ENCODE data around the gene UBTD2. TPM values are rescaled to one million over a fixed set of nuclear protein-coding genes. Genes with fewer than 3 reads are reported as not detected.

UBTD2 gene
- total and polyA plus RNA-seq, 10 donors: 4.9 to 13.9 (median 8.4) TPM

DNA sequence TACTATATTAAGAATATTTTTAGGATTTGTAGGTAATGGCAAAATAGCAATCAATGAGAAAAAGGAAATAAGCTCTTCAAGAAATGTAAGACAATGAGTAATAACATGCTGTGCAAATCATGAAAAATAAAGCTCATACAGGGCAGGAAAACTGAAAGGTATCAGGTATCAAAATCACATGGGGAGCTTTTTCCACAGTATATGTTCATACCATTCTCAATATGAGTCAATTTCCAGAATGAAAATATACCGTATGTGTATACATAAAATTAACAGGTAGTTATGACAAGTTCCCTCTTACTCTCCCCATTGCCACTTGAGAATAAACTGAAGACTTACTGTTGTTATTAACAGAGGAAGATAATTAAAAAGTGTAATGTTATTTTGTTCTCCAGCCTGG is 53.7 kb downstream of the UBTD2 start:
- DNase-seq: no peak
- no peak overlapping the region for H3K27ac ChIP-seq
- 75 to 83% (median 77%) methylated on average over 1 of the region's 1 CpG for WGBS, 5 donors
- no peaks in the 10 kb centered on the region for H3K27me3 ChIP-seq (replicated peaks in 1 of 7)
- no peak overlapping the region for H3K4me3 ChIP-seq
- intact Hi-C loops (cut with DNase I; ENCODE audit: low total_unique reads): no loop called here
- no peaks in the 10 kb centered on the region for H3K9me3 ChIP-seq
- TF ChIP-seq POLR2AphosphoS5 (IDR thresholded peaks at IDR 0.05): no peak
- TF ChIP-seq POLR2A (IDR thresholded peaks at IDR 0.05): no peak
- TF ChIP-seq, protein P1, sequence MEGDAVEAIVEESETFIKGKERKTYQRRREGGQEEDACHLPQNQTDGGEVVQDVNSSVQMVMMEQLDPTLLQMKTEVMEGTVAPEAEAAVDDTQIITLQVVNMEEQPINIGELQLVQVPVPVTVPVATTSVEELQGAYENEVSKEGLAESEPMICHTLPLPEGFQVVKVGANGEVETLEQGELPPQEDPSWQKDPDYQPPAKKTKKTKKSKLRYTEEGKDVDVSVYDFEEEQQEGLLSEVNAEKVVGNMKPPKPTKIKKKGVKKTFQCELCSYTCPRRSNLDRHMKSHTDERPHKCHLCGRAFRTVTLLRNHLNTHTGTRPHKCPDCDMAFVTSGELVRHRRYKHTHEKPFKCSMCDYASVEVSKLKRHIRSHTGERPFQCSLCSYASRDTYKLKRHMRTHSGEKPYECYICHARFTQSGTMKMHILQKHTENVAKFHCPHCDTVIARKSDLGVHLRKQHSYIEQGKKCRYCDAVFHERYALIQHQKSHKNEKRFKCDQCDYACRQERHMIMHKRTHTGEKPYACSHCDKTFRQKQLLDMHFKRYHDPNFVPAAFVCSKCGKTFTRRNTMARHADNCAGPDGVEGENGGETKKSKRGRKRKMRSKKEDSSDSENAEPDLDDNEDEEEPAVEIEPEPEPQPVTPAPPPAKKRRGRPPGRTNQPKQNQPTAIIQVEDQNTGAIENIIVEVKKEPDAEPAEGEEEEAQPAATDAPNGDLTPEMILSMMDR (IDR thresholded peaks at IDR 0.05 in 8 of 11, conservative IDR thresholded peaks at IDR 0.05 in 3 of 11): no peak
- peaks cover 0 to 70% (median 14%) of the 10 kb centered on the region in 6 donors for H3K36me3 ChIP-seq
- H3K4me1 ChIP-seq: peaks cover 0 to under 1% (median 0%) of the 10 kb centered on the region in 6 donors

DNA sequence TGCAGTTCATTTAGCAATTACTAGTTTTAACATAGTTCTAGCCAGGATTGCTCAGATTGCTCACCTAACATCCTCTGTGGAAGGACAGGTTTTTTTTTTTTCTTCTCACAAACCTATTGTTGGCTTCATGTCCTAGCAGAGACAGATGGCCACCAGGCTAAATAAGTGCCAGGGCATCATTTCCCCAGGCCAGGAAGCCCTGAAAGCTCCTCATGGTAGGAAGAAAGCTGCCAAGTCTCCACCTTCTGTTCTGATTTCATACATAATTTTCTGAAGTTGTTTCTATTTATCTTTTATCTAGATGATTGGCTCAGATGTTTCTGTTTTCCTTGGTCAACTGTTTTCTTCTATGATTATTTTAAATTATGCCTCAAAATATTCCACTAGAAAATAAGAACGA is 58.6 kb downstream of the UBTD2 start:
- Histone ChIP-seq H3K27ac (no peak overlapping the region), H3K9me3 (no peaks in the 10 kb centered on the region), H3K36me3 (peaks cover 0 to 41% (median 1%) of the 10 kb centered on the region in 6 donors), H3K4me1 (no peaks in the 10 kb centered on the region), H3K4me3 (no peak overlapping the region), H3K27me3 (replicated peaks in 1 of 7) (no peaks in the 10 kb centered on the region)
- intact Hi-C loops (cut with DNase I; ENCODE audit: low total_unique reads): no loop called here
- 94 to 100% (median 95%) methylated on average over 1 of the region's 1 CpG for WGBS, 5 donors
- no peak for DNase-seq
- TF ChIP-seq POLR2AphosphoS5 (IDR thresholded peaks at IDR 0.05): no peak
- TF ChIP-seq, protein P1 (IDR thresholded peaks at IDR 0.05 in 8 of 11, conservative IDR thresholded peaks at IDR 0.05 in 3 of 11): no peak
- no peak for TF ChIP-seq POLR2A (IDR thresholded peaks at IDR 0.05)

DNA sequence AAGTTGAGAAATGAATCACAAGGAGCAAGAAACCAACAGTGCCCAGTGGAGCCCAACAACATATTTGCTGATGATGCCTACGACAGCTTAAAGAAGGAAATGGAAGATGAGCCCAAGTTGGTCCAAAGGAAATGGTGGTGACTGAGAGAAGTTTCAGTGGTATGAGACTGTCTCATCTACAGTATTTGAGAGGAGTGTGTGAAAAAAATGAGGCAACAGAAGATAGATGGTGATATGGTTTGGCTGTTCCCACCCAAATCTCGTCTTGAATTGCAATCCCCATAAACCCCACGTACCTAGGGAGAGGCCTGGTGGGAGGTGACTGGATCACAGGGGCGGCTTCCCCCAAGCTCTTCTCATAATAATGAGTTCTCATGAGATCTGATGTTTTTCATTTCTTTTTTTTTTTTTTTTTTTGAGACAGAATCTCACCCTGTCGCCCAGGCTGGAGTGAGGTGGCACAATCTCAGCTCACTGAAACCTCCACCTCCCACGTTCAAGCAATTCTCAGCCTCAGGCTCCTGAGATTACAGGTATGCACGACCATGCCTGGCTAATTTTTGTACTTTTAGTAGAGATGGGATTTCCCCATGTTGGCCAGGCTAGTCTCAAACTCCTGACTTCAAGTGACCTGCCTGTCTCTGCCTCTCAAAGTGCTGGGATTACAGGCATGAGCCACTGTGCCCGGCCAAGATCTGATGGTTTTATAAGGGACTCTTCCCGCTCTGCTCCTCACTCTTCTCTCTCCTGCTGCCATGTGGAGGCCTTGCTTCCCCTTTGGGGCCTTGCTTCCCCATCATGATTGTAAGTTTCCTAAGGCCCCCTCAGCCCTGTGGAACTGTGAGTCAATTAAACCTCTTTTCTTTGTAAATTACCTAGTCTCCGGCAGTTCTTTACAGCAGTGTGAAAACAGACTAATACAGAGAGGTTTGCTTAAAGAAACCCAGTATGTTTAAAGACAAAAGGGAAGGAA is 59.4 kb downstream of the UBTD2 start:
- no peak for DNase-seq
- WGBS, 5 donors: 68 to 83% (median 82%) methylated on average over 10 of the region's 10 CpGs

More for the DNA sequence above, 59.4 kb downstream of the UBTD2 start:
- Histone ChIP-seq H3K27me3 (replicated peaks in 1 of 7) (no peaks in the 10 kb centered on the region), H3K4me1 (no peaks in the 10 kb centered on the region), H3K9me3 (peaks cover 0 to 8% (median 5%) of the 10 kb centered on the region in 8 donors), H3K36me3 (peaks cover 0 to 45% (median 1%) of the 10 kb centered on the region in 6 donors), H3K27ac (no peak overlapping the region), H3K4me3 (no peak overlapping the region)
- intact Hi-C loops (cut with DNase I; ENCODE audit: low total_unique reads): no loop called here
- no peak for TF ChIP-seq POLR2A (IDR thresholded peaks at IDR 0.05)
- TF ChIP-seq, protein P1 (IDR thresholded peaks at IDR 0.05 in 8 of 11, conservative IDR thresholded peaks at IDR 0.05 in 3 of 11): no peak
- no peak for TF ChIP-seq POLR2AphosphoS5 (IDR thresholded peaks at IDR 0.05)
